Cardiac septum (tissue), 1 donor: ENCODE data around the gene KRT23. TPM values are rescaled to one million over a fixed set of nuclear protein-coding genes. Genes with fewer than 3 reads are reported as not detected.

Source experiments
- DNase-seq: peaks from one replicate; pipeline ENCODE4 v3.0.0-alpha.2; 2020; ENCODE audit warnings: low spot score
- intact Hi-C: fragments of 100-400 bp; cut with DNase I; formaldehyde crosslinking; loops from one replicate; pipeline ENCODE4 v1.14.0; 2022
- long read RNA-seq: library from polyadenylated mRNA; unstranded; transcript quantifications from one replicate; pipeline ENCODE4 v2.0.0, GENCODE V29; 2021
- total RNA-seq: library from RNA; stranded (reverse); fragmentation: NEBNext Ultra II Directional; extraction: Animal tissue kit (Norgen Biotek cat#: 25700); gene quantifications from one replicate; pipeline ENCODE4 v1.2.1, GENCODE V29; 2021
- donor health status: DM: no; HTN: no; CAD: no.

Gene KRT23, protein sequence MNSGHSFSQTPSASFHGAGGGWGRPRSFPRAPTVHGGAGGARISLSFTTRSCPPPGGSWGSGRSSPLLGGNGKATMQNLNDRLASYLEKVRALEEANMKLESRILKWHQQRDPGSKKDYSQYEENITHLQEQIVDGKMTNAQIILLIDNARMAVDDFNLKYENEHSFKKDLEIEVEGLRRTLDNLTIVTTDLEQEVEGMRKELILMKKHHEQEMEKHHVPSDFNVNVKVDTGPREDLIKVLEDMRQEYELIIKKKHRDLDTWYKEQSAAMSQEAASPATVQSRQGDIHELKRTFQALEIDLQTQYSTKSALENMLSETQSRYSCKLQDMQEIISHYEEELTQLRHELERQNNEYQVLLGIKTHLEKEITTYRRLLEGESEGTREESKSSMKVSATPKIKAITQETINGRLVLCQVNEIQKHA
- 0.13 TPM for total RNA-seq
- long read RNA-seq = 0 reads

DNA sequence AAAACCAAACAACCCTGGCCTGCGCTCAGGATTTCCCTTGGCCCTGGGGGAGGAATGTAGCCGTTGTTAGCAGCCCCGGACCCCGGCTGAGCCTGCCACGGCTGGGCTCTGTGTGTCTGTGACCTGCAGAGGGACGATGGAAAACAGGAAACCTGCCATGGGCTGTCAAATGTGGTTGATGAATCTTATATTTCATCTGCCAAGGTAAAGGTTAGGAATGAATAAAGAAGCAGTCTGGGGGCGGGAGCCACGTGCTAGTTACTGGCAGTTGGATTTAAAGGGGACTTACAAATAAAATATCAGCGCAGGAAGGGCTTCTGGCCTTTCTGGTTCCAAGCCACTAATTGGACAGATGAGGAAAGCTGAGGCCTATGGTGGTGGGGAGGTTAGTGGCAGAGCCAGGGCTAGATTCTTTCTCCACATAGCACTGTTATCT, at the start of gene KRT23:
Gene KRT23, minus strand, starts transcription at position 263 of the 436 bp plus-strand sequence. CDS start 1,043 bp downstream, outside the sequence.
- no peak for DNase-seq
- intact Hi-C loops = no loop called here

DNA sequence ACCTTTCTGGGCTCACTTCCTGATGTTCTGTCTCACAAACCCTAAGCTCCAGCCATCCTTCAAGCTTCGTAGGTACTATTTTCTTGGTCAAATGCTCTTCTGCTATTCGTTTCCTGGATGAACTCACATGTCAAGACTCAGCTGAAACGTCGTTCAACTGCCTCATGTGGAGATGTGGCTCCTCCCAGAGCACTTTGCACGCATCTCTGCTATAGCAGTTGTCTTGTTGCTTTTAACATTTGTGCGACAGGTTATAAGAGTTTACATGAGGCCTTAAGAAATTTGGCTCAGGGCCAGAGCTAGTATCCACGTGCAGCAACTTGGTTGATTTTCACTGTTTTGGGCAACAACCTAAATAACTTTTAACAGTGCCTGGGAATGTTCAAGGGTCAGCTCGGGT, 49.5 kb upstream of the KRT23 start:
- intact Hi-C loops = no loop called here
- DNase-seq = no peak

DNA sequence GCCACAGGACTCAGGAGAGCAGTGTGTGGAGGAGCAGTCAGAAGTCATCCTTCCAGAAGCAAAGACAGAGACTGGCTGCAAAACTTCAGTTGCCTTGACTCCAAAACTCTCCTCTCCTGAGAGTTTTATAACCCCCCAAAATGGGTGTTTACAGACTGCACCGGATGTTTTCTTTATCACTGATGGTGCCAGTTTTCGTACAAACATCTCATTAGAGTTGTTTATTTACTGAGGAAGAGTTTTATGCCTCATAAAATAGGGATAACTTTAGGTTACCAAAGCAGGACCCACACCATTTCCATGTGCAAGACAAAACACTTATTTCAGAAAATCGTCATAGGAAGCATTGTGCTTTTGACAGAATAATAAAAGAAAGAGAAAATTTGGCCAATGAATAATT, 46.8 kb upstream of the KRT23 start, which contains the start of gene KRT40:
Gene KRT40, minus strand, starts transcription at position 101 of the 400 bp plus-strand sequence. Its CDS starts 53 bp downstream, at position 48.
- DNase-seq = no peak
- intact Hi-C loops = no loop called here

DNA sequence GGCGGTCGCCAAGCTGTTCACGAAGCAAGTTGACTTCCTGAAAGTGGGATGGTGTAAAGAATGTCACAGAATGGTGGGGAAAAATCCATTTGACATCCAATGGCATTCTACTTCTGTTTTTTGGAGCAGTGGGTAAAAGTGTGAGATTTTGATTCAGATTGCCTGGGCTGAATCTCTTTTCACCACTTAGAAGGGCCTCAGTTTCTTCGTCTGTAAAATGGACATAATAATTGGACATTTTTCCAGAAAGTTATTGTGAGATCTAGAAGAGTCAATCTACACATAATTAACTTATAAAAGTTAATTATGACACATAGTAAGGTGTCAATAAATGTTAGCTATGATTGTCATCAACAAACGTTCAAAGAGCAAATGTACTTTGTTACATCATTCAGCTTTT, 43.7 kb upstream of the KRT23 start:
- intact Hi-C loops = no loop called here

DNA sequence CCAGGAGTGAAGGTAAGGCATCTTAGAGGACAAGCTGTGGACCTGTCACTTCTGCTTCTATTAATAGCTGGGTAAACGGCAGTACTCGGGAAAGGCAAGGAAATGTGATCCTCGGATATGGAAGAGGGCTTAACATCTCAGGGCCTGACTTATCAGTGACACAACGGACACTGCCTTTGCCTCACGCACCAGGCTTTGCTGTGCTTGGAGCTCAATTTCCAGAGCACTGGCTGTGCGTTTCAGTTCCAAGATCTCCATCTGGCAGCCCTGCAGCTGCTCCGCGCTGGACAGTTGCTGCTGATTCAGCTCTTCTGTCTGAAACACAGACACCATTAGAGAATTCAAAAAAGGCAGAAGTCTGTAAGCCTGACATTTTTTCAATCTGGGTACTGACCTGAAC, 43.1 kb upstream of the KRT23 start:
- intact Hi-C loops = no loop called here
- no peak for DNase-seq

More for the DNA sequence above, 43.7 kb upstream of the KRT23 start:
- DNase-seq = no peak

DNA sequence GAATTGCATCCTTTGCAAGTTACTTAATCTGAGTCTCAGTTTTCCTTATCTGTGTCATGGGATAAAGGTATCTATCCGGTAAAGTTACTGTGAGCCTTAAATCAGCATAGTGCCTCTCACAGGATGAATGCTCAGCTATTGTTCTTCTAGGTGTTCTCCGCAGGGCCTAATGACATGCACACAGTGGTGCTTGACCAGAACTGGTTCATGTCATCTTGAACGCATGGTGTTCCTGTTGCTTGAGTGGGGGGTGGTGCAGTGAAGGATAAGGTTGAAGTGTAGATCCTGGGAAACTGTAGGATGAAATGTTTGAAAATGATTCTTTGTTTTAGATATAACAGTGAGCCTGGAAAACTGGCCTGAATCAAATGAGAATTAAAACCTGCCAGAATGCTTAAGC, 42.7 kb upstream of the KRT23 start:
- intact Hi-C loops = no loop called here
- no peak for DNase-seq

DNA sequence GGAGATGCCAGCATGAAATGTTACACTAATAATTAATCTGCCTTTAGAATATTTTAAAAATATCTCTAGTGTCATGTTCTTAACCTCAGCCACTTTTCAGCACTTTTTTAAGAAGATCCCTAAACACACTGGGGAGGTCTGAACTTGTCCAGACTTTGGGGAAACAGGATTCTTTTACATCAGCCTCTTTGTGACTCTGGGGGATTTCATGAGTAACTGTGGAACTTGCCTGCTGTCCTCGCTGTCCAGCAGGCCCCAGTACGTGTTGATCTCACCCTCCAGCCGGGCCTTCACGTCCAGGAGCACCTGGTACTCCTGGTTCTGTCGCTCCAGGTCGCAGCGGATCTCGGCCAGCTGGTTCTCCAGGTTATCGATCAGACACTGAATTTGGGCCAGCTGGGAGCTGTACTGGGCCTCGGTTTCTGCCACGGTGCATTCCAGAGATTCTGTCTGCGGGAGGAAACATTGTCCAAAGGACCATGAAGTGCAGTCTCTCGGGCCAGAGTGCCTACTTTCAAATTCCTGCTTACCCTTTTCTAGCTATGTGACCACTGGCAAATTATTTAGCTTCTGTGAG, 41.2 kb upstream of the KRT23 start:
- intact Hi-C loops = no loop called here
- DNase-seq = no peak

DNA sequence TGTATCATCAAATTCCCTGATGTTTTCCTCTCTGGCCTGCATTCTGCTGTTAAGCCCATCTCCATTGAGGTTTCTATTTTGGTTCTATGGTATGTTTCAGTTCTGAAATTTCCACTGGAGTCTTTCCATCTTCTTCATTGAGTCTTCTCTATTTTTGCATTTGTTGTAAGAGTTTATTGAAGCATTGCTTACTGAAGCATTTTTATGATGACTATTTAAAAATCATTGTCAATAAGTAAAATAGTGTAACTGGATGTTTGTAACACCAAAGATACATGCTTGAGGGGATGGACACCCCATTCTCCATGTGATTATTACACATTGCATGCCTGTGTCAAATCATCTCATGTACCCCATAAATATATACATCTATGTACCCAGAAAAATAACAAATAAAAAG, 38.1 kb upstream of the KRT23 start:
- intact Hi-C loops = no loop called here
- DNase-seq = no peak

DNA sequence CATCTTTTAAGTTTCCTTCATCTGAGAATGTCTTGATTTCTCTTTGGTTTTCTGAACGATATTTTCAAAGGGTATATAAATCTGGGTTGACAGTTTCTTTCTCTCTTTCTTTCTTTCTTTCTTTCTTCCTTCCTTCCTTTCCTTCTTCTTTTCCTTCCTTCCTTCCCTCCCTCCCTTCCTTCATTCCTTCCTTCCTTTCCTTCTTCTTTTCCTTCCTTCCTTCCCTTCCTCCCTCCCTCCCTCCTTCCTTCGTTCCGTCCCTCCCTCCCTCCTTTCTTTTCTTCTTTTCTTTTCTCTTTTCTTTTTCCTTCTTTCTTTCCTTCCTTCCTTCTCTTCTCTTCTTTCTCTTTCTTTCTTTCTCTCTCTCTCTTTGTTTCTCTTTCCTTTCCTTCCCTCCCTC, 36.9 kb upstream of the KRT23 start:
- intact Hi-C loops = no loop called here
- DNase-seq = no peak

DNA sequence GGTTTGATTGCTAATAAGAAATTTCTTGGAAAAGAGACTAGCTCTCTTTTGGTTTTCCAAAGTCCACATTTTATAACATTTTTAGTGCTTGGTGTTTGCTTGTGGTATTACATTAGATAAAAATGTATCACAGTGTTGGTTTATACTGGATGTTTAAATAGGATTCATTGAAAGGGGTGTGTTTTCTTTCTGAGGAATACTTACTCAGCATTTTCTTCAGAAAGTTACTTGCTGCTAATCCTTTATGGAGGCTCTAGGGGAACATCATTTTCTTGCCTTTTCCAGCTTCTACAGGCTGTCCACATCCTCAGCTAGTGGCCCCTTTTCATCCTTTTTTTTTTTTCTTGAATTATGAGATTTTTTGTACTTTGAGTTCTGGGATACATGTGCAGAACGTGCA, 30.1 kb upstream of the KRT23 start:
- intact Hi-C loops = no loop called here
- no peak for DNase-seq

DNA sequence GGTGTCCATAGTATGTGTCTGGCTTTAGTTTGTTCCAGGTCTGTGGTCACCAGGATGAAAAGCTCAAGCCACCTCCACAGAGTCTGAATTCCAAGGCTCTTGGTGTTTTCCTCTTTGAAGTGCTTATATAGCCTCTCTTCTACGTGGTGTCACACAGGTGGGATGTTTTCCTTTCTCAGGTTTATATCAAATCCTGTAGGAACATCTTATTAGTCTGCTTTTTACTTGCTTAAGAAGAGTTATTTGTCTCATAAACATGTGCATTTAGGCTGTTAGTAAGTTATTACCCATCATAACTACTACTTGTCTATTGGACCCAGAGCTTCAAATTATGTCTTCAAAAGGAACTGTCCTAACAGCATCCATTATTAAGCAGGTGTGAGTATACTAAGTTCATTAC, 29.4 kb upstream of the KRT23 start, which contains the start of gene KRT39:
Gene KRT39, minus strand, starts transcription at position 101 of the 400 bp plus-strand sequence. Its CDS starts 92 bp downstream, at position 9.
- intact Hi-C loops = no loop called here

DNA sequence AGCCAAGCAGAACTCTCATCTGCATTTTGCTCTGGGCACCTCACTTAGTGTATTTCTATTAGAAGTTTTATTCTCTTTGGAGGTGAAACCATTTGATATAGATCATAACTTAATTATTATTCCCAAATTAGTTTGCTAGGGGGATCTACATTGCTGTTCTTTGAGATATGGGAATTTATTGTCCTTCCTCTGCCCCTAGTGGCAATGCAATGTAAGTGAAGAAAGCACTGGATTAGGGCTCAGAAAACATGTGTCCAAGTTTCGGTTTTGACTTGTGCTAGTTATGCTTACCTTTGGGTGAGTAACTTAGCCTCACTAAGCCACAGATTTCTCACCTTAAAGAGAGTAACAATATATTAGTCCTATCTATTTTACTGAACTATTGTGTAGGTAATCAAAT, 26.4 kb upstream of the KRT23 start:
- intact Hi-C loops = no loop called here
- no peak for DNase-seq

More for the DNA sequence above, 29.4 kb upstream of the KRT23 start, which contains the start of gene KRT39:
- DNase-seq = no peak

DNA sequence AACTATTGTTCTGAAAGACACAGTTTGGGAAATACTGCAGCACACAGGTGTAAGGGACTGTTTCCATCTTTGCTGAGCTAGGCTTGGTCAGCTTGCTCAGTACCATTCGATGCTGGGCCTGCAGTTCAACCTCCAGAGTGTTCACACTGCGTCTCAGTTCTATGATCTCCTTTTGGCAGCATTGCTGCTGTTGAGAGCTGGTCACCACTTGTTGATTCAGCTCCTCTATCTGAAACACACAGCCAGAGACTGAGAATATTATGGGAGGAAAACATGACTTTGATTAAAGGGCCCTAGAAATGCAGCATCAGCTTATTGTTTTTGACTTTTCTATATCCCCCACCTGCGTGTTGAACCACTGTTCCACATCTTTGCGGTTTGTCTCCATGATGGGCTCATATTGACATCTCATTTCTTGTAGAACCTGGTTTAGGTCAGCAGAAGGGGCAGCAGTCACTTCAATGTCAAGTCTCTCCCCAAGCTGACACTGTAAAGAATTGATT, 24.7 kb upstream of the KRT23 start:
- intact Hi-C loops = no loop called here

DNA sequence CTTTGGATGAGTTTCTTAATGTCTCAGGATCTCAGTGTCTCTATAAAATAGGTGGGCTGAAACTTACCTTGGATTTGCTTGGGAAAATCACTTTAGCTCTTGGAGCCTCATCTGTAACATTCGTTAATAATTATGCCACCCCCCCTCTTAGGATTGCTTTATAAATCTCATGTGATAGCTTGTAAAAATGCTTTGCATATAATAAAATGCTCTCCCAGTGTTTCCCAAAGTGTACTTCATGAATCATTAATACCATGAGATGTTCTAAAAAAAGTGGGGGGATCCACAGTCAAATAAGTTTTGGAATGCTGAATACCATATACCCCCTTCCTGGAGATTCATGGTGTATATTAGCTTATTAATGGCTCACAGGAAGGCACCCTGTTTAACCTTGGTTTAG, 24.1 kb upstream of the KRT23 start:
- DNase-seq = no peak
- intact Hi-C loops = no loop called here

More for the DNA sequence above, 24.7 kb upstream of the KRT23 start:
- DNase-seq = no peak

DNA sequence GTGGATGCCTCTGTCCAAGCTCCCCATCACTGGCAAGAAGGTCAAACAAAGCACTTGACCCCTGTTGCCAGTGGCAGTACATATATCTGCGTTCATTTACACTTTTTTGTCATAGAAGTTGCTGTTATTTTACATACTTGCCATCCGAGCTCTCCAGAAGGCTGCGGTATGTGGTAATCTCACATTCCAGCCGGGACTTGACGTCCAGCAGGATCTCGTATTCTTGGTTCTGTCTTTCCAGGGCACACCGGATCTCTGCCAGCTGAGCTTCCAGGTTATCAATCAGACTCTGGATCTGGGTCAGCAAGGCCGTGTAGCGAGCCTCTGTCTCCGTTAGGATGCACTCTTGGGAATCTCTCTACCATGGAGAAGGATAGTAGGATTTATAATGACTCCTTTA, 22.7 kb upstream of the KRT23 start:
- intact Hi-C loops = no loop called here
- no peak for DNase-seq

DNA sequence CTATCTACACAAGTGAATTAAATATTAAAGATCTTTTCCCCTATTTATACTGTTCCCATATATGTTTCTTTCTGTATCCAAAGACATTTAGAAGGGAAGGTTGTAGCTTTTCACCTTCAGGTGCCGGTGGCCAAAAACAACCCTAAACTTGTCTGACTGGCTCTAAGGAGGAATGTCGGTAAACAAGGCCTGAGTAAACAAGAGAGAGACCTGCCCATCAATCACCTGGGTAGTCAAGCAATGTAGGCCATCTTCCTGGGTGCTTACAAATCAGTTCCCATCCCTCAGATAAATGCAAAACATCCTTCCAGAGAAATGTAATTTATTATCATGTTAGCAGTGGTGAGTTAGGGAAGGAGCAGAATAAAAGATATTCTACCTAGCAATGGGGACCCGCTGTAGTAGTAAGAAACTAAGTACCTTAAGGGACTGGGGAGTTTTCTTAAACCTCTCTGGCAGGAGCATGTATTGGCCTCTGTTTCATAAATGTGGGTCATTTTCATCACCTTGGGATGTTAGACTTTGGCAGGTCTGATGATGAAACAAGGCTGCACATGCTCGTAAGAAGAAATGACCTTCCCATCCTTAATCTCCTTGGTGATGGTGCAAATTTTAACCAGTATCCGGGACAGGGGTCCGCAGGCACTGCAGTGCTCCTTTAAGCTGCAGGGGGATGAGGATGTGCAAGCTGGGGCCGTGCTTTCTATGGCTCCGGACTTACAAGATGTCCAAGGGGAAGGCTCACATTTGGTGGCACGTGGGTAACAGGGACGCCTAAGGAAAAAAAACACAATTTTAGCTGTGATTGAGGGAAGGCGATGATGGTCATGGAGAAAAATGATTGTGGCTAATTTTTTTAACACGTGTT, 20.9 kb upstream of the KRT23 start:
- intact Hi-C loops = no loop called here
- DNase-seq = no peak

DNA sequence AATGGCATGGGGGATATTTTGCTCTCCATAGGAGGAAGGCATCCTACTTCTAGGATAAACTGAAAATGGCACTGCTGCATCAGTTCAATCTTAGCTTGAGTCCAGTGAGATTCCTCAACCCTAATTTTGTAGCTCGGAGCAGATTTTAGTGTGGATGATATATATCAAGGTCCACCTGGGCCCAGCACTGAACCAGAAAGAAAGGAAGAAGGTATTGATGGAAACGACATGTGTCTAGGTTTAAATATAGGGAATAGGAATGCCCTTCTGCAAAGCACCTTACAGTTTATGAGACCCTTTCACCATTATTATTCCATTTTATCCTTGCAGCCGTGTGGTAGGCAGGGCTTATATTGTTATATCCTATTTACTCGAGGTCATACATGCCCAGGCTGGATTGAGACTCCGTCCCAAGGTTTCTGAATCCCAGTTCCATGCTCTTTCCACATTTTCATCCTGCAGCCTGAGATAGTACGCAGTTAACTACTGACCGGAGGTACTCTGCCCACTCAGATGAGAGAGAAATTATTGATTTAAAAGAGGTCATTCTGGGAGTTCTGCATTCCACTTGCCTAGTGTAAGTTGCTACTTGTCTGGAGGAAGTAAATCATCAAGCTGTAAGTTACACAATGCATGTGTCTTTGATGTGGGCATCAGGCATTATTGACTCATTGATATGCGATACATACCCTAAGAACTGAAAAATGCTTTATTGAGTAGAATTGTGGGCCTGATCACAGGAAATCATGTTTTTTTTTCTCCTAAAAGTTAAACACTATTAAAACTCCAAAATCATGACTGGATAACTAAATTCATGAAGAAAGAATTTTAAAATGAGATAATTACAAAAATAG, 19.2 kb upstream of the KRT23 start:
- no peak for DNase-seq
- intact Hi-C loops = no loop called here

DNA sequence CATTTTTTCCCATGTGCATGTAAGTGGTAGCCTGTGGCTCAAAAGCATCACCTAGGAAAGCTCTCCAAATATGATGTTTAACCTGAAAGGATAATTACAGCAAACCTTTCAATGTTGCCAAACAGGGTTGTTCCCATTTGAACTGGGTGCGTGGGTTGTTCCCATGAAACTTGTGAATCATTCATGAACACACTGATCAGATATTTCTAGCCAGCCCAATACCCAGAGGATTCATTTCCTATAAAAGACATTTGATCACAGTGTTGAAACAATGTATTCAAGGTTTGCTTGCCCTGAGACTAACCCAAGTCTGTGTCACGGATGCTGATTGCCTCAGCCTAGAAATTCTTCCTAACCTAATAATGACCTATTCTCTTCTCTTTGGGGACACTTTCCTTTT, 16.4 kb upstream of the KRT23 start:
- intact Hi-C loops = no loop called here
- DNase-seq = no peak

DNA sequence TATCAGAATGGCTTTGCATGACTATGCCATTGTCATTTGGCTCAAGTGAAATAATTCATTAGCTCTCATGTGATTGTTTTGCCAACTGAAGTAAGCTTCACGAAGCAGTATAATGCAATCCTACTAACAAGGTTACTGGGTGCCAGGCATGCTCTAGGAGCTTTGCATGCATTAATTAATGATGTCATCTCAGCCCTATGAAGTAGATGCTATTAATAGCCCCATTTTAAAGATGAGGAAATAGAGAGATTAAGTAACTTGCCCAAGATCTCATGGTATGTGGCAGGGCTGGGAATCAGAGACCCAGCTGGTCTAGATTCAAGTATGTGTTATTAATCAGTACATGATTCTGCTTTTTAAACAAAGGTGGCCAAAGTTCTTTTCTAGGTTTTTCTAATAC, 15.2 kb upstream of the KRT23 start:
- no peak for DNase-seq
- intact Hi-C loops = no loop called here
